A549 (cell line): Measurements from ENCODE around the gene PPP2R5E. TPM values are rescaled to one million over a fixed set of nuclear protein-coding genes. Genes with fewer than 3 reads are reported as not detected.

Experiments
- ATAC-seq, 2 experiments: fragments of 200-7000 bp in 1 of 2; fragments of >200 bp in 1 of 2; cut with Nextera tagmentation in 1 of 2; cut with Tn5 transposase in 1 of 2; 3 replicates each; pipeline versions ENCODE4 v1.8.0 to v1.9.1; 2018 to 2020; ENCODE audit warnings: mild to moderate bottlenecking in 1 of 2, moderate library complexity in 1 of 2
- CTCF ChIA-PET: fragments of 300-600 bp; sonication (Branson Sonifier 250); formaldehyde crosslinking; extraction: SDS; loops from one replicate; lab custom pipeline; 2021; ENCODE audit warnings: antibody characterized with exemption, inconsistent platforms; lab: Yijun Ruan, JAX
- POLR2A ChIA-PET: fragments of 350-600 bp; formaldehyde crosslinking; extraction: SDS; loops from one replicate; lab custom pipeline; 2021; ENCODE audit warnings: antibody characterized with exemption, inconsistent platforms; lab: Yijun Ruan, JAX
- DNase-seq, 2 experiments: peaks; one replicate each; pipeline versions ENCODE4 v3.0.0 to v3.0.0-alpha.2; 2011 to 2016; ENCODE audit warnings: low read depth in 1 of 2, low spot score in 1 of 2
- FAIRE-seq: peaks from 2 replicates; lab custom pipeline; 2011; peaks lifted over from hg19 to GRCh38; lab: Jason Lieb, UNC
- H3K27ac ChIP-seq, 2 experiments: fragments of >200 bp; sonication (Bioruptor Twin); formaldehyde crosslinking; 3 replicates each; pipeline ENCODE4 v1.5.1; 2016 to 2017
- H3K4me1 ChIP-seq: fragments of >200 bp; sonication (Bioruptor Twin); formaldehyde crosslinking; 3 replicates; pipeline ENCODE4 v1.6.1; 2016
- H3K4me2 ChIP-seq: fragments of >200 bp; sonication (Bioruptor Twin); formaldehyde crosslinking; 3 replicates; pipeline ENCODE4 v1.6.1; 2016
- H3K4me3 ChIP-seq: fragments of >200 bp; sonication (Bioruptor Twin); formaldehyde crosslinking; 3 replicates; pipeline ENCODE4 v1.5.1; 2016
- H3K9me3 ChIP-seq: fragments of >200 bp; sonication (Bioruptor Twin); formaldehyde crosslinking; 3 replicates; pipeline ENCODE4 v1.6.1; 2016
- BCL3 ChIP-seq: fragments of >200 bp; sonication (Bioruptor Twin); formaldehyde crosslinking; IDR thresholded peaks from 3 replicates; pipeline ENCODE4 v1.6.1; 2016
- BHLHE40 ChIP-seq: IDR thresholded peaks from 2 replicates; pipeline ENCODE4 v1.6.1; 2012; ENCODE audit warnings: low read depth, low read length, inconsistent platforms
- CEBPB ChIP-seq, 2 experiments: fragments of >200 bp in 1 of 2; sonication (Bioruptor Twin) in 1 of 2; formaldehyde crosslinking in 1 of 2; IDR thresholded peaks; 2 replicates each; pipeline ENCODE4 v1.6.1; 2012 to 2016
- CTCF ChIP-seq: fragments of >200 bp; sonication (Bioruptor Twin); formaldehyde crosslinking; IDR thresholded peaks from 3 replicates; pipeline ENCODE4 v1.5.1; 2016
- ESRRA ChIP-seq: fragments of 150-350 bp; IDR thresholded peaks from 2 replicates; pipeline ENCODE4 v1.6.1; 2014; ENCODE audit warnings: mild to moderate bottlenecking, low read length, borderline replicate concordance
- FOSL2 ChIP-seq, 2 experiments: fragments of 450-650 bp in 1 of 2; fragments of >200 bp in 1 of 2; sonication (Bioruptor Twin) in 1 of 2; formaldehyde crosslinking; IDR thresholded peaks; 2 replicates each; pipeline versions ENCODE4 v1.5.0 to v1.6.1; 2016 to 2020; ENCODE audit warnings: mild to moderate bottlenecking in 1 of 2, moderate library complexity in 1 of 2
- FOXS1 ChIP-seq: fragments of 250-450 bp; sonication (Bioruptor Pico); IDR thresholded peaks from 2 replicates; pipeline ENCODE4 v1.5.0; 2020; ENCODE audit warnings: mild to moderate bottlenecking, moderate library complexity
- GATA3 ChIP-seq: IDR thresholded peaks from 2 replicates; pipeline ENCODE4 v1.6.1; 2012; ENCODE audit warnings: borderline replicate concordance
- HDAC2 ChIP-seq: fragments of 200-600 bp; sonication (generic); IDR thresholded peaks from 2 replicates; pipeline ENCODE4 v1.6.1; 2016
- HEYL ChIP-seq: fragments of 250-450 bp; sonication (Bioruptor Pico); IDR thresholded peaks from 2 replicates; pipeline ENCODE4 v1.8.0; 2021; ENCODE audit warnings: mild to moderate bottlenecking, moderate library complexity
- HMGXB4 ChIP-seq: fragments of 250-450 bp; sonication (Bioruptor Pico); IDR thresholded peaks from 2 replicates; pipeline ENCODE4 v1.5.0; 2021; ENCODE audit warnings: mild to moderate bottlenecking, moderate library complexity, borderline replicate concordance
- HOXB5 ChIP-seq: fragments of 250-450 bp; sonication (Bioruptor Pico); IDR thresholded peaks from 2 replicates; pipeline ENCODE4 v1.5.0; 2020; ENCODE audit warnings: mild to moderate bottlenecking, moderate library complexity
- JUNB ChIP-seq: fragments of >200 bp; sonication (Bioruptor Twin); formaldehyde crosslinking; IDR thresholded peaks from 2 replicates; pipeline ENCODE4 v1.6.1; 2016
- MYC ChIP-seq: IDR thresholded peaks from 2 replicates; pipeline ENCODE4 v1.6.1; 2012; ENCODE audit warnings: mild to moderate bottlenecking, inconsistent platforms, low read length, improper control_type of control experiment, borderline replicate concordance
- NR3C1 ChIP-seq: fragments of >200 bp; sonication (Bioruptor Twin); formaldehyde crosslinking; IDR thresholded peaks from 3 replicates; pipeline ENCODE4 v1.6.1; 2017
- PHF8 ChIP-seq: fragments of 200-600 bp; sonication (generic); IDR thresholded peaks from 2 replicates; pipeline ENCODE4 v1.6.1; 2016; ENCODE audit warnings: low read depth, mild to moderate bottlenecking, antibody characterized with exemption, moderate library complexity, borderline replicate concordance
- POLR2AphosphoS2 ChIP-seq: conservative IDR thresholded peaks from 2 replicates; pipeline ENCODE4 v1.6.1; 2012; ENCODE audit warnings: low read length, improper control_type of control experiment, inconsistent platforms
- RAD21 ChIP-seq, 2 experiments: fragments of >200 bp in 1 of 2; sonication (Bioruptor Twin) in 1 of 2; formaldehyde crosslinking in 1 of 2; IDR thresholded peaks in 1 of 2; conservative IDR thresholded peaks in 1 of 2; 2 replicates in 1 of 2; 3 replicates in 1 of 2; pipeline ENCODE4 v1.6.1; 2012 to 2018; ENCODE audit warnings: inconsistent platforms in 1 of 2
- RARB ChIP-seq: fragments of 250-450 bp; sonication (Bioruptor Pico); IDR thresholded peaks from 2 replicates; pipeline ENCODE4 v1.8.0; 2021; ENCODE audit warnings: mild to moderate bottlenecking, moderate library complexity
- RFX5 ChIP-seq: fragments of 450-650 bp; IDR thresholded peaks from 2 replicates; pipeline ENCODE4 v1.7.1; 2014; ENCODE audit warnings: antibody characterized with exemption, mild to moderate bottlenecking, moderate library complexity
- RNF2 ChIP-seq: fragments of 200-600 bp; sonication (generic); IDR thresholded peaks from 2 replicates; pipeline ENCODE4 v1.6.1; 2016; ENCODE audit warnings: low read depth, mild to moderate bottlenecking, antibody characterized with exemption, moderate library complexity, borderline replicate concordance
- SREBF2 ChIP-seq: fragments of 450-650 bp; IDR thresholded peaks from 2 replicates; pipeline ENCODE4 v1.6.1; 2014; ENCODE audit warnings: mild to moderate bottlenecking, moderate library complexity
- TFCP2L1 ChIP-seq: fragments of 250-450 bp; sonication (Bioruptor Pico); IDR thresholded peaks from 2 replicates; pipeline ENCODE4 v1.5.0; 2021; ENCODE audit warnings: mild to moderate bottlenecking
- USF2 ChIP-seq: fragments of 450-650 bp; IDR thresholded peaks from 2 replicates; pipeline ENCODE4 v1.6.1; 2014; ENCODE audit warnings: antibody characterized with exemption
- ZC3H11A ChIP-seq: fragments of 450-650 bp; IDR thresholded peaks from 2 replicates; pipeline ENCODE4 v1.6.1; 2014; ENCODE audit warnings: antibody characterized with exemption, mild to moderate bottlenecking
- ZFP36 ChIP-seq: fragments of 450-650 bp; IDR thresholded peaks from 2 replicates; pipeline ENCODE4 v1.6.1; 2014; ENCODE audit warnings: borderline replicate concordance; ENCODE audit not compliant: partially characterized antibody
- WGBS: methylation state at CpG from one replicate; pipeline ENCODE4 v1.1.6; 2017; ENCODE audit errors: missing lambda C conversion rate; 5-methylcytosine and 5-hydroxymethylcytosine counted together
- polyA plus RNA-seq, 4 experiments: library from polyadenylated mRNA; depleted of rRNA in 3 of 4; stranded (reverse); fragments of >200 nt; fragmentation: RNase III in 1 of 4; extraction: RNeasy Plus Mini Kit Qiagen cat#74134 plus additional on column Dnase treatment in 1 of 4; gene quantifications; 2 replicates in 3 of 4; 3 replicates in 1 of 4; pipeline ENCODE4 v1.2.3, GENCODE V29; 2011 to 2017
- TF ChIP-seq, protein P1 (sequence below): fragments of 150-350 bp; IDR thresholded peaks from 2 replicates; pipeline ENCODE4 v1.6.1; 2014; ENCODE audit warnings: low read depth, mild to moderate bottlenecking, low read length
- TF ChIP-seq, protein P2 (sequence below): fragments of 250-450 bp; sonication (Bioruptor Pico); IDR thresholded peaks from 2 replicates; pipeline ENCODE4 v1.5.0; 2020; ENCODE audit warnings: low read depth, mild to moderate bottlenecking, moderate library complexity

The PPP2R5E gene
- polyA plus RNA-seq, 2 of the 4 experiments (the other 2 are of a cell fraction): 21.4 to 23.2 TPM

DNA sequence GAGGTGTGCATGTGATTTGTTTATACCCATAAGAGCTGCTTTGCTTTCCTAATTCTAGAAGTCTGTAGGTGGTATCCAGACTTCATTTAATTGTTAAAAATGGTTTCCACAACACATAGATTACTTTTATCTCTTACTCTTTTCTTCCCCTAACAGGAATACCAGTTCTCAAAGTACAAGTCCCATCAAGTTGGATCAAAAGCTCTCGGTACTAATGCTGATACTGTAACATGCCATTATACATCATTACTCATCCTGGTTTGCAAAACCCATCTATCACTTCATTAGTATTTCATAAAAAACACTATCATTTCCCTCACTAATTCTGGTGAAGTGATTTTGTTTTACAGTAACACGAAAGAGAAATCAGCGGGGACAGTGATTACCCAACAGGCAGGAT is 94.3 kb downstream of the PPP2R5E start:
- Histone ChIP-seq H3K4me1 (peaks cover 12% of the 10 kb centered on the region; the same call in 1 of the 3 replicates), H3K9me3 (no peaks in the 10 kb centered on the region), H3K4me3 (no peak overlapping the region), H3K4me2 (no peak overlapping the region), H3K27ac (no peak overlapping the region)
- POLR2A ChIA-PET: no interaction called here
- FAIRE-seq: no peak
- DNase-seq: no peak
- no peak for ATAC-seq
- CTCF ChIA-PET: no interaction called here
- TF ChIP-seq CEBPB (IDR thresholded peaks at IDR 0.05) (no peak), TFCP2L1 (no peak), HOXB5 (CRISPR knock-in tag) (no peak)
- WGBS: 91% methylated on average over 3 of the region's 3 CpGs

GRCh38 chr14:63444588-63444987 is 98.6 kb downstream of the PPP2R5E start:
- Histone ChIP-seq H3K27ac (no peak overlapping the region), H3K4me2 (no peak overlapping the region), H3K9me3 (no peaks in the 10 kb centered on the region)
- no peak for DNase-seq
- 25% methylated on average over 1 of the region's 1 CpG for WGBS
- TF ChIP-seq ZFP36 (no peak), GATA3 (no peak), MYC (no peak), RARB (CRISPR knock-in tag) (no peak), FOSL2 (IDR thresholded peaks at IDR 0.05) (no peak), FOSL2 (CRISPR knock-in tag; IDR thresholded peaks at IDR 0.05) (no peak), PHF8 (no peak), BCL3 (no peak), NR3C1 (no peak), HDAC2 (no peak), TFCP2L1 (no peak), POLR2AphosphoS2 (no peak), SREBF2 (no peak), HMGXB4 (no peak), RAD21 (conservative IDR thresholded peaks at IDR 0.05 in 1 of 2, IDR thresholded peaks at IDR 0.05 in 1 of 2) (no peak), FOXS1 (CRISPR knock-in tag) (no peak), RNF2 (no peak)
- TF ChIP-seq, protein P1, sequence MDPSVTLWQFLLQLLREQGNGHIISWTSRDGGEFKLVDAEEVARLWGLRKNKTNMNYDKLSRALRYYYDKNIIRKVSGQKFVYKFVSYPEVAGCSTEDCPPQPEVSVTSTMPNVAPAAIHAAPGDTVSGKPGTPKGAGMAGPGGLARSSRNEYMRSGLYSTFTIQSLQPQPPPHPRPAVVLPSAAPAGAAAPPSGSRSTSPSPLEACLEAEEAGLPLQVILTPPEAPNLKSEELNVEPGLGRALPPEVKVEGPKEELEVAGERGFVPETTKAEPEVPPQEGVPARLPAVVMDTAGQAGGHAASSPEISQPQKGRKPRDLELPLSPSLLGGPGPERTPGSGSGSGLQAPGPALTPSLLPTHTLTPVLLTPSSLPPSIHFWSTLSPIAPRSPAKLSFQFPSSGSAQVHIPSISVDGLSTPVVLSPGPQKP: no peak
- TF ChIP-seq, all 56 proteins: peak for 0
- ATAC-seq: no peak
- no peak overlapping the region for H3K4me3 ChIP-seq
- FAIRE-seq: no peak
- POLR2A ChIA-PET: no interaction called here
- H3K4me1 ChIP-seq: peaks cover 15% of the 10 kb centered on the region
- CTCF ChIA-PET: no interaction called here

- POLR2A ChIA-PET: no interaction called here
- H3K4me3 ChIP-seq: no peak overlapping the region
- no peak for ATAC-seq
- no peak for FAIRE-seq
- CTCF ChIA-PET: interaction anchor here (1.2 kb wide), 1 partner anchor 55 kb away, joined by 5 read pairs; no protein-coding TSS in a partner anchor
- no peak overlapping the region for H3K27ac ChIP-seq
- H3K4me2 ChIP-seq: no peak overlapping the region
- H3K9me3 ChIP-seq: no peaks in the 10 kb centered on the region
- H3K4me1 ChIP-seq: peaks cover 21% of the 10 kb centered on the region
- 94% methylated on average over 3 of the region's 3 CpGs for WGBS
- DNase-seq: no peak
- TF ChIP-seq SREBF2 (no peak), NR3C1 (no peak), HEYL (no peak), RFX5 (no peak), ZC3H11A (no peak), USF2 (no peak), JUNB (no peak), ESRRA (no peak), BHLHE40 (no peak), CTCF (no peak)
- TF ChIP-seq, protein P2, sequence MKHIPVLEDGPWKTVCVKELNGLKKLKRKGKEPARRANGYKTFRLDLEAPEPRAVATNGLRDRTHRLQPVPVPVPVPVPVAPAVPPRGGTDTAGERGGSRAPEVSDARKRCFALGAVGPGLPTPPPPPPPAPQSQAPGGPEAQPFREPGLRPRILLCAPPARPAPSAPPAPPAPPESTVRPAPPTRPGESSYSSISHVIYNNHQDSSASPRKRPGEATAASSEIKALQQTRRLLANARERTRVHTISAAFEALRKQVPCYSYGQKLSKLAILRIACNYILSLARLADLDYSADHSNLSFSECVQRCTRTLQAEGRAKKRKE (CRISPR knock-in tag): no peak
Measured at GRCh38 chr14:63443988-63444387, 99.2 kb downstream of the PPP2R5E start.
